Muscle of leg (tissue), 11 donors: ENCODE results near the gene ALKBH2. TPM values are rescaled to one million over a fixed set of nuclear protein-coding genes. Genes with fewer than 3 reads are reported as not detected.

Experiments used
- DNase-seq: peaks from one replicate; pipeline ENCODE4 v3.0.0; 2013
- H3K27ac ChIP-seq: one replicate; pipeline ENCODE4 v1.5.1; 2013; ENCODE audit warnings: mild to moderate bottlenecking, low read length, control low read depth
- H3K27me3 ChIP-seq: one replicate; pipeline ENCODE4 v1.6.1; 2013; ENCODE audit warnings: low read length; ENCODE audit not compliant: control insufficient read depth, insufficient read depth
- H3K36me3 ChIP-seq: one replicate; pipeline ENCODE4 v1.6.1; 2013; ENCODE audit warnings: low read length; ENCODE audit not compliant: control insufficient read depth, insufficient read depth
- H3K4me1 ChIP-seq: one replicate; pipeline ENCODE4 v1.6.1; 2013; ENCODE audit warnings: low read length; ENCODE audit not compliant: control insufficient read depth, insufficient read depth
- H3K4me3 ChIP-seq: one replicate; pipeline ENCODE4 v1.5.1; 2013; ENCODE audit warnings: low read length, control low read depth
- H3K9me3 ChIP-seq: replicated peaks from 2 replicates; pipeline ENCODE4 v1.6.1; 2013; ENCODE audit warnings: low read depth, low read length; ENCODE audit not compliant: control insufficient read depth
- WGBS: methylation state at CpG from one replicate; pipeline ENCODE4 v1.1.5; 2013; ENCODE audit warnings: missing lambda C conversion rate; ENCODE audit not compliant: insufficient coverage; 5-methylcytosine and 5-hydroxymethylcytosine counted together
- polyA plus RNA-seq, 8 donors: library from polyadenylated mRNA; unstranded; fragments of 120-200 nt; gene quantifications; one replicate each; pipeline versions ENCODE4 v1.2.1 to v1.2.3, GENCODE V29; 2013; ENCODE audit warnings: inconsistent platforms in 1 of 8, low replicate concordance in 1 of 8; ENCODE audit not compliant: insufficient read length in 8 of 8, insufficient read depth in 1 of 8
- total RNA-seq: library from RNA; stranded (reverse); fragments of 120-200 nt; gene quantifications from one replicate; pipeline ENCODE4 v1.2.4, GENCODE V29; 2013

ALKBH2 gene
- total and polyA plus RNA-seq, 9 donors: 20.3 to 32.3 (median 23.6) TPM

- no peak for DNase-seq
- Histone ChIP-seq H3K4me1 (peaks cover 21% of the 10 kb centered on the region), H3K36me3 (peaks cover 1% of the 10 kb centered on the region), H3K9me3 (no peaks in the 10 kb centered on the region), H3K27ac (peak overlapping the region; percentile 83), H3K4me3 (no peak overlapping the region), H3K27me3 (no peaks in the 10 kb centered on the region)
- 80% methylated on average over 1 of the region's 3 CpGs for WGBS
Observed at GRCh38 chr12:109115404-109115757, 22.1 kb upstream of the ALKBH2 start.

- no CpG with 5 or more reads among the region's 2 CpGs for WGBS
Observed at GRCh38 chr12:109114644-109115043, 21.4 kb upstream of the ALKBH2 start.

GRCh38 chr12:109113661-109114321, 20.5 kb upstream of the ALKBH2 start:
- no peaks in the 10 kb centered on the region for H3K27me3 ChIP-seq
- H3K27ac ChIP-seq: no peak overlapping the region
- 92% methylated on average over 5 of the region's 5 CpGs for WGBS
- peaks cover 12% of the 10 kb centered on the region for H3K36me3 ChIP-seq
- DNase-seq: no peak
- no peak overlapping the region for H3K4me3 ChIP-seq
- no peaks in the 10 kb centered on the region for H3K9me3 ChIP-seq
- H3K4me1 ChIP-seq: peaks cover 25% of the 10 kb centered on the region

More at GRCh38 chr12:109114644-109115043, 21.4 kb upstream of the ALKBH2 start:
- Histone ChIP-seq H3K27ac (no peak overlapping the region), H3K36me3 (peaks cover 8% of the 10 kb centered on the region), H3K4me3 (no peak overlapping the region), H3K9me3 (no peaks in the 10 kb centered on the region), H3K4me1 (peaks cover 25% of the 10 kb centered on the region), H3K27me3 (no peaks in the 10 kb centered on the region)
- no peak for DNase-seq

GRCh38 chr12:109112720-109113465, 19.6 kb upstream of the ALKBH2 start:
- Histone ChIP-seq H3K4me1 (peaks cover 25% of the 10 kb centered on the region), H3K27ac (no peak overlapping the region), H3K36me3 (peaks cover 15% of the 10 kb centered on the region), H3K9me3 (no peaks in the 10 kb centered on the region), H3K4me3 (no peak overlapping the region), H3K27me3 (no peaks in the 10 kb centered on the region)
- 42% methylated on average over 4 of the region's 11 CpGs for WGBS
- no peak for DNase-seq

- DNase-seq: peak; percentile 92
- H3K9me3 ChIP-seq: no peaks in the 10 kb centered on the region
- H3K27me3 ChIP-seq: no peaks in the 10 kb centered on the region
- H3K27ac ChIP-seq: peak overlapping the region; percentile 87
- WGBS: 1% methylated on average over 28 of the region's 28 CpGs
- H3K36me3 ChIP-seq: peaks cover 23% of the 10 kb centered on the region
- H3K4me1 ChIP-seq: peaks cover 18% of the 10 kb centered on the region
- peak overlapping the region; percentile 61 for H3K4me3 ChIP-seq
Observed at GRCh38 chr12:109110988-109111495, 17.8 kb upstream of the ALKBH2 start.

- peak; percentile 41 for DNase-seq
- no peaks in the 10 kb centered on the region for H3K9me3 ChIP-seq
- H3K4me1 ChIP-seq: peaks cover 9% of the 10 kb centered on the region
- H3K27ac ChIP-seq: peak overlapping the region; percentile 87
- H3K27me3 ChIP-seq: no peaks in the 10 kb centered on the region
- peaks cover 35% of the 10 kb centered on the region for H3K36me3 ChIP-seq
- WGBS: 80% methylated on average over 1 of the region's 6 CpGs
- H3K4me3 ChIP-seq: no peak overlapping the region
Observed at GRCh38 chr12:109109746-109110350, 16.6 kb upstream of the ALKBH2 start.

- no CpG with 5 or more reads among the region's 5 CpGs for WGBS
- H3K36me3 ChIP-seq: peaks cover 73% of the 10 kb centered on the region
- DNase-seq: no peak
- no peak overlapping the region for H3K27ac ChIP-seq
- peaks cover 2% of the 10 kb centered on the region for H3K4me1 ChIP-seq
- H3K9me3 ChIP-seq: no peaks in the 10 kb centered on the region
- no peak overlapping the region for H3K4me3 ChIP-seq
- H3K27me3 ChIP-seq: no peaks in the 10 kb centered on the region
Observed at GRCh38 chr12:109105176-109105575, 11.9 kb upstream of the ALKBH2 start.

- Histone ChIP-seq H3K36me3 (peaks cover 69% of the 10 kb centered on the region), H3K4me3 (no peak overlapping the region), H3K4me1 (peaks cover 4% of the 10 kb centered on the region), H3K27ac (no peak overlapping the region), H3K27me3 (no peaks in the 10 kb centered on the region), H3K9me3 (no peaks in the 10 kb centered on the region)
- no CpG with 5 or more reads among the region's 3 CpGs for WGBS
- DNase-seq: no peak
Observed at GRCh38 chr12:109102491-109102890, 9.2 kb upstream of the ALKBH2 start.

- H3K9me3 ChIP-seq: no peaks in the 10 kb centered on the region
- H3K4me3 ChIP-seq: no peak overlapping the region
- H3K27me3 ChIP-seq: no peaks in the 10 kb centered on the region
- WGBS: no CpG with 5 or more reads among the region's 4 CpGs
- H3K27ac ChIP-seq: no peak overlapping the region
- peaks cover 59% of the 10 kb centered on the region for H3K36me3 ChIP-seq
- H3K4me1 ChIP-seq: peaks cover 8% of the 10 kb centered on the region
- DNase-seq: no peak
Observed at GRCh38 chr12:109100741-109101140, 7.5 kb upstream of the ALKBH2 start.

GRCh38 chr12:109099431-109100020, 6.3 kb upstream of the ALKBH2 start:
- no peak for DNase-seq
- WGBS: 60% methylated on average over 4 of the region's 12 CpGs
- Histone ChIP-seq H3K4me3 (no peak overlapping the region), H3K27me3 (no peaks in the 10 kb centered on the region), H3K4me1 (peaks cover 8% of the 10 kb centered on the region), H3K9me3 (no peaks in the 10 kb centered on the region), H3K27ac (no peak overlapping the region), H3K36me3 (peaks cover 47% of the 10 kb centered on the region)
